ENCODE measurements around the gene PI4KB. TPM values are rescaled to one million over a fixed set of nuclear protein-coding genes. Genes with fewer than 3 reads are reported as not detected.

Gene PI4KB
- total and polyA plus RNA-seq, 2 donors: 26.5 to 45.5 TPM

GRCh38 chr1:151312411-151312810 lies 14.8 kb downstream of the PI4KB start:
- H3K4me3 ChIP-seq (ENCODE audit: low read depth, low read length): no peak overlapping the region
- H3K27ac ChIP-seq (ENCODE audit: low read depth): peak overlapping the region; percentile 90

GRCh38 chr1:151311589-151312331 lies 15.5 kb downstream of the PI4KB start:
- H3K4me3 ChIP-seq (ENCODE audit: low read depth, low read length): no peak overlapping the region
- no peak for DNase-seq (ENCODE audit: extremely low spot score)
- H3K4me1 ChIP-seq (ENCODE audit: insufficient read depth): no peaks in the 10 kb centered on the region
- H3K27ac ChIP-seq (ENCODE audit: low read depth): peak overlapping the region; percentile 90
- H3K36me3 ChIP-seq (ENCODE audit: insufficient read depth): peaks cover 4% of the 10 kb centered on the region
- 37% methylated on average over 7 of the region's 7 CpGs for WGBS

More at GRCh38 chr1:151312411-151312810, 14.8 kb downstream of the PI4KB start:
- no peaks in the 10 kb centered on the region for H3K4me1 ChIP-seq (ENCODE audit: insufficient read depth)
- 89% methylated on average over 4 of the region's 4 CpGs for WGBS
- DNase-seq (ENCODE audit: extremely low spot score): no peak
- H3K36me3 ChIP-seq (ENCODE audit: insufficient read depth): peaks cover 2% of the 10 kb centered on the region

GRCh38 chr1:151311011-151311410 lies 16.2 kb downstream of the PI4KB start:
- no peaks in the 10 kb centered on the region for H3K4me1 ChIP-seq (ENCODE audit: insufficient read depth)
- H3K4me3 ChIP-seq (ENCODE audit: low read depth, low read length): no peak overlapping the region
- peaks cover 4% of the 10 kb centered on the region for H3K36me3 ChIP-seq (ENCODE audit: insufficient read depth)
- no peak for DNase-seq (ENCODE audit: extremely low spot score)
- 70% methylated on average over 4 of the region's 4 CpGs for WGBS
- H3K27ac ChIP-seq (ENCODE audit: low read depth): peak overlapping the region; percentile 54

DNA sequence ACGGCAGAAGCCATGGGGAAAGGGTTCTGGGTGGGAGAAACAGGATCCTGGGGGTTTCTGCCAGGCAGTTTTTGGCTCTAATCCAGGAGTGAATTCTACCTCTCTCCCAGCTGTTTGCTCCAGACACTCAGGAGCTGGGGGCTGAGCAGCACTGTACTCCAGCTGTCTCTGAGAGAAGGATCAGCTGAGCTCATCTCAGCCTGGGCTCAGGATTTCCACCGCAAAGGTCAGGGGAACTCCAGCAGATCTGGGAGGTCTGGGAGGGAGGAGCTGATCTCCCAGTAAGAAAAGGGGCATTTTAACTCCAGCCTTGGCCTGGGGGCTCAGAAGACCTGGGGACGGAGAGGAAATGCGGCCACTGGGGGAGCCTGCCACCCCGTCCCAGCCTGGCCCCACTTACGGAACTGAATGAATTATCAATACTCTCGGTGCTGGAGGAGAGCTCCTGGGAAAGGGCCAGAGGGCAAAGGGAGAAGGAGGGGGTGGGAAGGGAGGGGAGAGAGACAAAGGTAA lies 17.3 kb downstream of the PI4KB start:
- peaks cover 4% of the 10 kb centered on the region for H3K36me3 ChIP-seq (ENCODE audit: insufficient read depth)
- H3K4me3 ChIP-seq (ENCODE audit: low read depth, low read length): no peak overlapping the region
- H3K4me1 ChIP-seq (ENCODE audit: insufficient read depth): no peaks in the 10 kb centered on the region
- DNase-seq (ENCODE audit: extremely low spot score): no peak
- 40% methylated on average over 7 of the region's 7 CpGs for WGBS
- peak overlapping the region; percentile 54 for H3K27ac ChIP-seq (ENCODE audit: low read depth)

DNA sequence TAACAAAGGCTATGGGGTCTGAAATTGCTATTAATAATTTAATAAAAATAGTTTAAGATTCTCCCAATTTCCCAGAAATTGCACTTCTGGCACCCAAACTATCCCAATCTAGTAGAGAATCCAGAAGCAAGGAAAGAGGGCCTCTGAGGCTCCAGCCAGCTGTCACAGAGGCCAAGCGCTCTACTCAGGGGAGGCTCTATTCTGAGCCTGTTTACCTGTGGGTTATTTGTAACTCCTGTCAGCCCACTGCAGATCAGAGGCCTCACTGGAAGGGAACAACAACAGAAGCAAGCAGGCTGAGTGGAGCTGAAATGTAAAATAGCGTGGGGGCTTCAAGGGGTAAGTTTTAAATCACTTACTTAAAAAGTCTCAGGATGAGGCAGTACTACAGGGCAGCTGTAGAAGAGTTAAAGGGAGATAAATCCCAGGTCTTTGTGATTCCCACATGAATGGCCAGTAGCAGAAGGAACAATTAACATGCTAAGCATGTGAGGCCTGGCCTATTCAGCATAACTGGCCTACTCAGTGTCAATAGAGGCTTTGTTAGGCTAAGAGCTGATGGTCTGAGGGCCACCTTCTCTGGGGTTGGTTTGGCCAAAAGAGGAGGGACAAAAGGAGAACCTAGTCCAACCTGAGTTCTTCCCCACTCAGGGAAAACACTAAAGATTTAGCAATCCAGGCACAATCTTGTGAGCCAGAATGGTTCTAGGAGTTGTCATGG lies 32.3 kb downstream of the PI4KB start:
- 85% methylated on average over 2 of the region's 2 CpGs for WGBS
- Histone ChIP-seq H3K4me3 (ENCODE audit: low read depth, low read length) (no peak overlapping the region), H3K4me1 (ENCODE audit: insufficient read depth) (no peaks in the 10 kb centered on the region), H3K27ac (ENCODE audit: low read depth) (no peak overlapping the region), H3K36me3 (ENCODE audit: insufficient read depth) (peaks cover 11% of the 10 kb centered on the region)
- DNase-seq (ENCODE audit: extremely low spot score): no peak

- 79% methylated on average over 6 of the region's 6 CpGs for WGBS
- no peak overlapping the region for H3K27ac ChIP-seq (ENCODE audit: low read depth)
- H3K4me3 ChIP-seq (ENCODE audit: low read depth, low read length): no peak overlapping the region
- H3K36me3 ChIP-seq (ENCODE audit: insufficient read depth): peaks cover 9% of the 10 kb centered on the region
- no peak for DNase-seq (ENCODE audit: extremely low spot score)
- no peaks in the 10 kb centered on the region for H3K4me1 ChIP-seq (ENCODE audit: insufficient read depth)
Measured at GRCh38 chr1:151293093-151293492, 34.1 kb downstream of the PI4KB start.

DNA sequence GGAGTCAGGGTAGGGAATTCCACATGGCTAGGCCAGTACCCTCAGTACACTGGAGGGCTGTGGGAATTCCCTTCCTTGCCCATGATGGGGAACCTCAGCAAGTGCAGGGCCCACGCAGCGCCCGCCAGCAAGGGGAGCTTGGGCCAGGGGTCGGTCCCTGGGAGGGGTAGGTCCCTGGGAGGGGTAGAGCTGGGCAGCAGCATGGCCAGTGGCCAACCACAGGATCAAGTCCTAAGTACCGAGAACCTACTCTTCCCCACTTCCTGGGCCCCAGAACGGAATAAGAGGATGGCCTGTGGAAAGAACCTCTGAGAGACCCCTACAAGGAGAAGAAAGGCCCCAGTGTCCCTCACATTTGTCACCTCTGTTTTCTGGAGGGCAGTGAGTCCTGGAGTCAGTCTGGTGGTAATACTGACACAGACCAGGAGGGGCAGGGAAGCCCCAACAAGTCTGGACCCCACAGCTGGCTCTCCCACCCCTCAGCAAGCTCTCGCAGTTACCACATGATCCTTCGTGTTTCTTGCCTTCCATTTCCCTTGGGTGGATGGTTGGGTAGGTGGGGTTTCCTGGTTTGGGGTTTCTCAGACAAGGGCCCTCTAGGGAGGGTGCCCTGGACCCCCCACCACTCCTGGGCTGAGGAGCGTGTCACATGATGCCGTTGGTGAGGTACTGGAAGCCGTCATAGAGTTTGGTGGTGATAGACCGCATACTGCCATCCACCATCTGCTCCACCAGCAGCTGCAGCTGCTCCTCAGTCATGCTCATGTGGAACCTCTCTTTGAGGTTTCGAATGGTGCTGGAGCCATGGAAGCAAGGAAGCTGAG lies 34.8 kb downstream of the PI4KB start:
- WGBS: 78% methylated on average over 13 of the region's 13 CpGs
- Histone ChIP-seq H3K27ac (ENCODE audit: low read depth) (no peak overlapping the region), H3K4me1 (ENCODE audit: insufficient read depth) (no peaks in the 10 kb centered on the region), H3K4me3 (ENCODE audit: low read depth, low read length) (no peak overlapping the region), H3K36me3 (ENCODE audit: insufficient read depth) (peaks cover 9% of the 10 kb centered on the region)
- DNase-seq (ENCODE audit: extremely low spot score): no peak

- no peak overlapping the region for H3K27ac ChIP-seq (ENCODE audit: low read depth)
- WGBS: 81% methylated on average over 19 of the region's 19 CpGs
- H3K4me1 ChIP-seq (ENCODE audit: insufficient read depth): no peaks in the 10 kb centered on the region
- peaks cover 9% of the 10 kb centered on the region for H3K36me3 ChIP-seq (ENCODE audit: insufficient read depth)
- no peak overlapping the region for H3K4me3 ChIP-seq (ENCODE audit: low read depth, low read length)
- DNase-seq (ENCODE audit: extremely low spot score): no peak
Measured at GRCh38 chr1:151290709-151291303, 36.4 kb downstream of the PI4KB start.

DNA sequence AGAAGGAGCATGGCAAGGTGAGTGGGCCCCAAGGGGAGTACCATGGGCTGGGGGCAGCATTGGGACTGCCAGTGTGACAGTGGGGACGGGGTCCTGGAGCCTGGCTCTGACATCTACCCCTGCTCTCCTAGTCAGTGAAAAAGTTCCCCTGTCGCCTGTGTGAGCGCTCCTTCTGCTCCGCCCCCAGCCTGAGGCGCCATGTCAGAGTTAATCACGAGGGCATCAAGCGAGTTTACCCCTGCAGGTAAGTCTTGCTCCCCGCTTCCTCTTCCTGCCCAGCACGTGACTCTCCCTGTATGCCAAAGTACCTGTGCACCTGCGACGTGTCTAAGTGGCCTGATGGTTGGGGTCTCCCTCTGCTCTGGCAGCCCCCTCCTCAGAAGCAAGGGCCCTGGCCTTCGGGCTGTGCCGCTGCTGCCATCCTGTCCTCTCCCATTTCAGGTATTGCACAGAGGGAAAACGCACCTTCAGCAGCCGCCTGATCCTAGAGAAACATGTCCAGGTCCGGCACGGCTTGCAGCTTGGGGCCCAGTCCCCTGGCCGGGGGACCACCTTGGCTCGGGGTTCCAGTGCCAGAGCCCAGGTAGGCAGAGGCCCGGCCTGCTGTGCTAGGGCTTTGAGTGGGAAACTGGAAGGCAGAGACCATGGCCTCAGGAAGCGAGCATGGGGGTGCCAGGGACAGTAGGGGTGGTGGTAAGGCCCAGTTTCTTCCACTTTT lies 37.1 kb downstream of the PI4KB start:
- H3K4me1 ChIP-seq (ENCODE audit: insufficient read depth): no peaks in the 10 kb centered on the region
- WGBS: 88% methylated on average over 21 of the region's 21 CpGs
- no peak overlapping the region for H3K4me3 ChIP-seq (ENCODE audit: low read depth, low read length)
- H3K36me3 ChIP-seq (ENCODE audit: insufficient read depth): peaks cover 9% of the 10 kb centered on the region
- DNase-seq (ENCODE audit: extremely low spot score): no peak
- no peak overlapping the region for H3K27ac ChIP-seq (ENCODE audit: low read depth)

DNA sequence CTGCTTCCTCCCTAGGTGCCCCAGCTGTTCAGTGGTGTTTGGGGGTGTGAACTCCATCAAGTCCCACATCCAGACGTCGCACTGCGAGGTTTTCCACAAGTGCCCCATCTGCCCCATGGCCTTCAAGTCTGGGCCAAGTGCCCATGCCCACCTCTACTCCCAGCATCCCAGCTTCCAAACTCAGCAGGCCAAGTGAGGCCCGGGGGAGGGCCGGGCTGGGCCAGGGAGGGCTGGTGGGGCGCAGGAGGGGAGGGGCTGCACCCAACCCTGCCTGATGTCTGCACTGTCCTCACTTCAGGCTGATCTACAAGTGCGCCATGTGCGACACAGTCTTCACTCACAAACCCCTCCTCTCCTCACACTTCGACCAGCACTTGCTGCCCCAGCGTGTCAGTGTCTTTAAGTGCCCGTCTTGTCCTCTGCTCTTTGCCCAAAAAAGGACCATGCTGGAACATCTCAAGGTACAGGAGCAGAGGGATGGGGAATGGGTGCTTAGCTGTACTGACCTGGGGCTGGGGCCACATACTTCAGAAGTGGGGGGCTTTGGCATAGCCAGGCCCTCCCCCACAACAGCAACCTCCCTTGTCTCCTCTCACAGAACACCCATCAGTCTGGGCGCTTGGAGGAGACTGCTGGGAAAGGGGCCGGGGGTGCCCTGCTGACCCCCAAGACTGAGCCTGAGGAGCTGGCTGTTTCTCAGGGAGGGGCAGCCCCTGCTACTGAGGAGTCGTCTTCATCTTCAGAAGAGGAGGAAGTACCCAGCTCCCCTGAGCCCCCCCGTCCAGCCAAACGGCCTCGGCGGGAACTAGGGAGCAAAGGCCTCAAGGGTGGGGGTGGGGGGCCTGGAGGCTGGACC lies 37.9 kb downstream of the PI4KB start:
- WGBS: 75% methylated on average over 18 of the region's 18 CpGs
- Histone ChIP-seq H3K36me3 (ENCODE audit: insufficient read depth) (peaks cover 7% of the 10 kb centered on the region), H3K4me1 (ENCODE audit: insufficient read depth) (no peaks in the 10 kb centered on the region), H3K4me3 (ENCODE audit: low read depth, low read length) (no peak overlapping the region), H3K27ac (ENCODE audit: low read depth) (no peak overlapping the region)
- DNase-seq (ENCODE audit: extremely low spot score): no peak

GRCh38 chr1:151288502-151288901 lies 38.7 kb downstream of the PI4KB start:
- DNase-seq (ENCODE audit: extremely low spot score): no peak
- WGBS: 87% methylated on average over 14 of the region's 14 CpGs
- Histone ChIP-seq H3K4me1 (ENCODE audit: insufficient read depth) (no peaks in the 10 kb centered on the region), H3K36me3 (ENCODE audit: insufficient read depth) (peaks cover 2% of the 10 kb centered on the region), H3K4me3 (ENCODE audit: low read depth, low read length) (no peak overlapping the region), H3K27ac (ENCODE audit: low read depth) (no peak overlapping the region)
